BJ (cell line): ENCODE data around the gene ETS1. TPM values are rescaled to one million over a fixed set of nuclear protein-coding genes. Genes with fewer than 3 reads are reported as not detected.

Experiments used
- CTCF ChIA-PET: fragments of 350-600 bp; formaldehyde crosslinking; extraction: SDS; loops from one replicate; lab custom pipeline; 2021; ENCODE audit warnings: antibody characterized with exemption, inconsistent platforms; lab: Yijun Ruan, JAX
- POLR2A ChIA-PET: fragments of 300-600 bp; sonication (Branson Sonifier 250); formaldehyde crosslinking; extraction: SDS; loops from one replicate; lab custom pipeline; 2021; ENCODE audit warnings: antibody characterized with exemption; lab: Charles Lee
- DNase-seq: peaks from one replicate; pipeline ENCODE4 v3.0.0-alpha.2; 2011; ENCODE audit warnings: low read depth
- H3K27me3 ChIP-seq: 2 replicates; pipeline ENCODE4 v1.6.0; 2011; ENCODE audit warnings: low read length; ENCODE audit not compliant: control insufficient read depth, insufficient read depth
- H3K36me3 ChIP-seq: 2 replicates; pipeline ENCODE4 v1.5.1; 2011; ENCODE audit warnings: low read length; ENCODE audit not compliant: control insufficient read depth, insufficient read depth
- H3K4me3 ChIP-seq: 2 replicates; pipeline ENCODE4 v1.5.1; 2011; ENCODE audit warnings: low read depth, mild to moderate bottlenecking, control low read depth, low read length
- polyA plus RNA-seq: library from polyadenylated mRNA; depleted of rRNA; stranded (reverse); fragments of >200 nt; gene quantifications from 2 replicates; pipeline ENCODE4 v1.2.3, GENCODE V29; 2011
- TF ChIP-seq, protein P1 (sequence below): IDR thresholded peaks from 2 replicates; pipeline ENCODE4 v1.5.1; 2011; ENCODE audit warnings: low read depth, mild to moderate bottlenecking, control low read depth, inconsistent platforms, low read length, moderate library complexity; ENCODE audit not compliant: insufficient read depth

ETS1 gene
- polyA plus RNA-seq, 1 experiment, result 38.5 TPM

- POLR2A ChIA-PET, result no interaction called here
- TF ChIP-seq, protein P1, sequence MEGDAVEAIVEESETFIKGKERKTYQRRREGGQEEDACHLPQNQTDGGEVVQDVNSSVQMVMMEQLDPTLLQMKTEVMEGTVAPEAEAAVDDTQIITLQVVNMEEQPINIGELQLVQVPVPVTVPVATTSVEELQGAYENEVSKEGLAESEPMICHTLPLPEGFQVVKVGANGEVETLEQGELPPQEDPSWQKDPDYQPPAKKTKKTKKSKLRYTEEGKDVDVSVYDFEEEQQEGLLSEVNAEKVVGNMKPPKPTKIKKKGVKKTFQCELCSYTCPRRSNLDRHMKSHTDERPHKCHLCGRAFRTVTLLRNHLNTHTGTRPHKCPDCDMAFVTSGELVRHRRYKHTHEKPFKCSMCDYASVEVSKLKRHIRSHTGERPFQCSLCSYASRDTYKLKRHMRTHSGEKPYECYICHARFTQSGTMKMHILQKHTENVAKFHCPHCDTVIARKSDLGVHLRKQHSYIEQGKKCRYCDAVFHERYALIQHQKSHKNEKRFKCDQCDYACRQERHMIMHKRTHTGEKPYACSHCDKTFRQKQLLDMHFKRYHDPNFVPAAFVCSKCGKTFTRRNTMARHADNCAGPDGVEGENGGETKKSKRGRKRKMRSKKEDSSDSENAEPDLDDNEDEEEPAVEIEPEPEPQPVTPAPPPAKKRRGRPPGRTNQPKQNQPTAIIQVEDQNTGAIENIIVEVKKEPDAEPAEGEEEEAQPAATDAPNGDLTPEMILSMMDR, result no peak
- H3K27me3 ChIP-seq, result no peaks in the 10 kb centered on the region
- CTCF ChIA-PET, result interaction anchor here (0.8 to 1.6 kb wide), 4 partner anchors 19 to 431 kb away, joined by 4 read pairs; no protein-coding TSS in a partner anchor
- H3K4me3 ChIP-seq, result no peak overlapping the region
- DNase-seq, result no peak
- no peaks in the 10 kb centered on the region for H3K36me3 ChIP-seq
Measured at GRCh38 chr11:128603003-128603696, 15.8 kb upstream of the ETS1 start.

- TF ChIP-seq, protein P1, result no peak
- ChIA-PET CTCF (interaction anchor here (0.9 to 1.3 kb wide), 2 partner anchors 11 to 428 kb away, joined by 3 read pairs; no protein-coding TSS in a partner anchor), POLR2A (no interaction called here)
- DNase-seq, result no peak
- Histone ChIP-seq H3K27me3 (no peaks in the 10 kb centered on the region), H3K4me3 (no peak overlapping the region), H3K36me3 (no peaks in the 10 kb centered on the region)
Measured at GRCh38 chr11:128599729-128600128, 12.4 kb upstream of the ETS1 start.

DNA sequence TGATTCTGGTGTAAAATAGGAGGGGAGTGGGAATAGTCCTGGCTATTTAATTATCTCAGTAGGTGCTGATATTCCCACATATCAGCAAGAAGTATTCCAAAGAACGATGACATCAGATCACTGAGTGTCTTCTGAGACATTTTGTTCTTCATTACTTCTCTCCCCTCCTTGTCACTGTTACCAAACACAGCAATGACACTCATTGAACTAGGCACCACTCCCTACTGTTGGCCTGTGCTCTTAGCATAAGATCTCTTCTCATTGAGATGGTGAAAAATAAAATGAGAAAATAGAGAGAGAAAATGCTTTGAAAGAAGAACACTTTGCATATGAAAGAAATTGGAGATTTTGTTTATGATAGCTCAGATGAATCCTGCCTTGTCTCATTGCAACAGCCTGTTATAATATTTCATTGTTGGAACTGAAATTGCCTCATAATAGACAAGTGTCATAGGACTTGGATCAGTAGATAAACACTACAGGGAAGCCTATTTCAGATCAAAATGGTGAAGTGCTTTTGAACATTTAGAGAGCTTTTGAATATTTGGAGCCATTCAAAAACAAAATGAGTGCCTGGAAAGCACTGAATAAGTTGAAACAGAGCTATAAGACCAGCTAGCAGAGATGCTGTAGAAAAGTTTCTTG is 11.3 kb upstream of the ETS1 start:
- POLR2A ChIA-PET, result no interaction called here
- DNase-seq, result no peak
- Histone ChIP-seq H3K36me3 (no peaks in the 10 kb centered on the region), H3K27me3 (no peaks in the 10 kb centered on the region), H3K4me3 (no peak overlapping the region)
- CTCF ChIA-PET, result interaction anchor here (1.3 kb wide), 1 partner anchor 427 kb away, joined by 3 read pairs; no protein-coding TSS in a partner anchor
- TF ChIP-seq, protein P1, result no peak

- TF ChIP-seq, protein P1, result no peak
- CTCF ChIA-PET, result no interaction called here
- no peak overlapping the region for H3K4me3 ChIP-seq
- POLR2A ChIA-PET, result no interaction called here
- no peaks in the 10 kb centered on the region for H3K27me3 ChIP-seq
- H3K36me3 ChIP-seq, result no peaks in the 10 kb centered on the region
- no peak for DNase-seq
Measured at GRCh38 chr11:128598096-128598495, 10.7 kb upstream of the ETS1 start.

GRCh38 chr11:128597209-128597608 is 9.9 kb upstream of the ETS1 start:
- Histone ChIP-seq H3K27me3 (peaks cover 1% of the 10 kb centered on the region; the same call in 1 of the 2 replicates), H3K4me3 (no peak overlapping the region), H3K36me3 (no peaks in the 10 kb centered on the region)
- ChIA-PET CTCF (no interaction called here), POLR2A (no interaction called here)
- TF ChIP-seq, protein P1, result no peak
- DNase-seq, result no peak
